NCI-H2081 (cell line): ENCODE data around the gene MRPS24.
A peak's percentile ranks its signal among the peaks of the same experiment; 100 is the strongest.
"Not testable (repeated sequence)": the region's sequence is repeated elsewhere in the genome, so short reads cannot be mapped to it uniquely, and the experiment has no call there.

Source experiments
- DNase-seq, 2 experiments: peaks; one replicate each; lab custom pipeline; 2025; lab: John Stamatoyannopoulos, UW

The MRPS24 gene

GRCh38 chr7:43869006-43869866 lies at the start of gene MRPS24:
Gene MRPS24 (minus strand): TSS chr7:43869517. CDS start chr7:43869495, 22 bp downstream.
- peak; percentile 95 for DNase-seq

DNA sequence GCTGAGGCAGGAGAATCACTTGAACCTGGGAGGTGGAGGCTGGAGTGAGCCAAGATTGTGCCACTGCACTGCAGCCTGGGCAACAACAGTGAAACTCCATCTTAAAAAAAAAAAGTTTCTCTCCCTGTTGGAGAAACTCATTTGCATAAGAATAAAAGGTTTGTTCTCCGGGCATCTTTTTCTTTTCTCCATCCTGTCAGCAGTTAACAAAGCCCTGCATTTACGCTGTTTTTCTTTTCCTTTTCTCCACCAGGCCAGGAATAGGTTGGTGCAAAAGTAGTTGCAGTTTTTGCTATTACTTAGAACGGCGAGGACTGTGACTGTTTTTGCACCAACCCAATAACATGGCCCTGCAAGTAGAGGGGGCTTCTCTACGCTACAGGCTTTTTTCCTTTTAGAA lies 46.6 kb upstream of the MRPS24 start:
- no peak for DNase-seq

GRCh38 chr7:43914795-43915194 lies 45.5 kb upstream of the MRPS24 start:
- no peak for DNase-seq

DNA sequence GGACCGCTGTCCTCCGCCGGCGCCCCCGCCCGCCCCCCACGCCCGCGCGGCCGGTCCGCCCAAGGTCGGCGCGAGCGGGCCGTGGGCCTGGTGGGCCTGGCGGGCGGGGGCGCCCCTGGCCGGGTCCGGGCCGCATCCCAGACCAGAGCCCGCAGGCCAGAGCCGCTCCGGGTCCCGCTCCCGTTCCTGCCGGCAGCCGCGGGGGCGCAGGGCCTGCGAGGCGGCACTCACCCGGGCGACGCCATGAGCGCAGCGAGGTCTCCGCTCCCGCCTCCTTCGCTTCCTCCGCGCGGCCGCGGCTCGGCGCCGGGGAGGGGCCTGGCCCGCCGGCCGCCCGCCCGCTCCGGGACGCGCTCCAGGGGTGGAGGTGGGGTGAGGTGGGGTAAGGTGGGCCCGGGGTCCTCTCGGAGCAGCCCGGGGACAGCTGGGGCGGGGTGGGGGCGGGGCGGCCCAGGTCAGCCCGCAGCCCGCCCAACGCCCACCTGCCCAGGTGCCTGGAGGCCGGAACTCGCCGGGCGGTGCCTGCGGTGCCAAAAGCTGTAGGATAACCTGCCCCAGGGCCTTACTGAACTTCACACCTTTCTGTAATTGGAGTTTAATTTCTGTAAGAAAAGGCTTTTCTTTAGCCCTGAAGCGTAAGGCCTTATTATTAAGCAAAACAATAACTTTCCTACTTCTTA lies 37.2 kb upstream of the MRPS24 start, which contains the start of gene URGCP:
URGCP (minus strand) TSS at position 266 of the 680 bp plus-strand sequence; CDS start at position 245, 21 bp downstream.
- DNase-seq, result peak; percentile 31 to 64

GRCh38 chr7:43905956-43906330 lies 36.6 kb upstream of the MRPS24 start:
- DNase-seq, result peak in 1 of 2 experiments; percentile 21

- peak in 1 of 2 experiments; percentile 38 for DNase-seq
These were observed 36.1 kb upstream of the MRPS24 start for GRCh38 chr7:43905209-43905946.

GRCh38 chr7:43904533-43905208 lies 35.4 kb upstream of the MRPS24 start:
- no peak for DNase-seq

DNA sequence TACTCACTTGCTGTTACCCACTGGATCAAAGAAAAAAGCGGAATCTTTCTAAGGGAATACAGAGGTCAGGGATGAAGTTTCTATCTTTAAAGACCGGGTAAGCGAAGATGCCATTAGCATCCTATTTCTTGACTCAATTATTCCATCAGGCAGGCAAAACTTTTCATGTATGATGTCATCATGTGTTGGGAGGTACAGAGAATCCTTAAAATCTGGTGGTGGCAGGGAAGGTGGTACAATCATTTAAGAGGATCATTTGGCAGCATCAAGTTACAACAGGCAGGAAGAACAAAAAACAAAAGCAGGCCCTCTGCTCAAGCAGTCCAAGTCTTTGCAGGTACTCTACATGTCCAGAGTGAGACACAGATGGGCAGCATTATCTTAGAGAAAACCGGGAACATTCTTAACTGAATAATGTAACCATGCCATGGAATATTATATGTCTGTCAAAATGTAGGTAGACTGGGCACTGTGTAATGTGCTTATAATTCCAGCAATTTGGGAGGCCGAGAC lies 33.3 kb upstream of the MRPS24 start:
- DNase-seq, result no peak

- DNase-seq, result not testable (repeated sequence)
These were observed 29.3 kb upstream of the MRPS24 start for GRCh38 chr7:43898571-43898970.

- DNase-seq, result no peak
These were observed 26.6 kb upstream of the MRPS24 start for GRCh38 chr7:43895847-43896415.

DNA sequence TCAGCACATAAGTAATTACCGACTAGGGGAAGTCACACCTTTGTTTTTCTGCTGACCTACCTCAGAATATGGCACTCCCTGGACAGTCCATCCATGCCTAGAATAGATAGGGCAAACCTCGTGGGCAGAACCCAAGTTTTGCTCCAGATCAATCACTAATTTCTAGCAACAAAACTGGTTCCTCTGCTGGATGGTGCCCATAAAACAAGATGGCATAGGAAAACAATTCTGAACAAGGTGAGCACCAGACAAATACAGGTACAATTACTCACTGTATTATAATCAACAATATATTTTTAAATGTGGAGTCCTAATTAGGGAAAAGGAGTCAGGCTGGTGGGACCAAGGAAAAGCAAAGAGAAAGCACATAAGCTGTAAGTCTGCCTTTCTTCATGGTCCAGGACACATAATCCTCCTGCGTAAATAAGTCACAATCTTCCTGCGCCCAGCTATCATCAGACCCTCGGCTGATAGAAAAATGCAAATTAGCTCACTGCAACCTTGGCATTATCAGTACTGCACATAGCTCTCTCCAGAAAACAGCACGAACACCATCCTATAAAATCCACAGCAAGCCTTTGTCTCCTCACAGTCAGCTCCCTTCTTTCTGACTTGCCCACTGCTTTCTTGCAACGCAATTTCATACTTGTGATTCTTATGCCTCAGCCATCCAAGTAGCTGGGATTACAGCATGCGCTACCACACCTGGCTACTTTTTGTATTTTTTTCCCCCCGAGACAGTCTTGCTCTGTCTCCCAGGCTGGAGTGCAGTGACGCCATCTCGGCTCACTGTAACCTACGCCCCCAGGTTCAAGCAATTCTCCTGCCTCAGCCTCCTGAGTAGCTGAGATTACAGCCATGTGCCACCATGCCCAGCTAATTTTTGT lies 22.0 kb upstream of the MRPS24 start:
- no peak for DNase-seq

- peak in 1 of 2 experiments; percentile 13 for DNase-seq
These were observed 21.2 kb upstream of the MRPS24 start for GRCh38 chr7:43890468-43890867.

- no peak for DNase-seq
These were observed 20.0 kb upstream of the MRPS24 start for GRCh38 chr7:43888993-43889945.

- no peak for DNase-seq
These were observed 15.3 kb upstream of the MRPS24 start for GRCh38 chr7:43884617-43885016.

DNA sequence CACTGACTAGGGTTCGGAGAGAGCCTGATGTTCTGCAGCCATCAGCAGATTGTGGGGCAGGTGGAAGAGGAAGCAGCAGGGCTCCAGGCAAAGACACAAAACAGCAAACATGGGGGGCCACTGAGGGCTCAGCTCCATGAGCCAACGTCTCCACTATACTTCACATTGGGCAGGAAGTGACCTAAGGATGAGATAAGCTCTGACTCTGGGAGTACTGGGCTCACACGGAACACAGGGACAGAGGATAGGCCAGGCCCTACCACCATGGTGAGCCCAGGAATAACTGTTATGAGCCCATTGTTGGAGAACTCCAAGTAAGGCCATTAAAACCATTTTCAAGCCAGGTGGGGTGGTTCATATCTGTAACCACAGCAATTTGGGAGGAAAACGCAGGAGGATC lies 14.9 kb upstream of the MRPS24 start:
- no peak for DNase-seq

DNA sequence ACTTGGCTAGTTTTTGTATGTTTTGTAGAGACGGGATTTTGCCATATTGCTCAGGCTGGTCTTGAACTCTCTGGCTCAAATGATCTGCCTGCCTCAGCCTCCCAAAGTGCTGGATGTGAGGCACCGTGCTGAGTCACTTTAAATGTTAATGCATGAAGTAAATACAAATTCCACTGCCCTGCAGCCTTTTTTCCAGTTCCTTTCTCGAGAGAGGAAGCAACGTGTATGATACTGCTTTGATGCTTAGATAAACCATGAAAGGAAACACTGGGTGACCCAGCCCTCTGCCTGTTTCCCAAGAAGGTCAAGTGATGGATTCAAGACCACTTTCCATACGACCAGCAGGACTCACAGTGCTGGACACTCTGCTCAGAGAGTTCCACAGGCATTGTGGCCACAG lies 11.3 kb upstream of the MRPS24 start:
- no peak for DNase-seq

GRCh38 chr7:43879477-43879876 lies 10.2 kb upstream of the MRPS24 start:
- DNase-seq, result no peak

DNA sequence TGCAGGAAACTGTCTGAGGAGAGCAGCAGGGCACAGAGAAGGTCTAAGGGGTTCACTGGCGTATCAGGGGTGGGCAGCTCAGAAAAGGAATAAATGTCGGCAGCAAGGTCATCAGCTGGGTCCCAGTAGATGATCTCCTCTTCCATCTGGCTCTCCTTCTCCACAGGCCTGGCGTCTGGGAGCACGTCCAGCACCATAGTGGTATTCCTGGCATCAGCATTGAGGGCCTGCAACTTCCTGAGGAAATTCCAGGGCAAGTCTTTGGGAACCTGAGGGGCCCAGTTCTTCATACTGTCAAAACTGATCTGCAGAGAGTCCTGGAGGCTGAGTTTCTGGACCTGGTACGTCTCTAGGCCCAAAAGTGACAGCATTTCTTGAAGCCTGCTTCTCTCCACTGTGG lies 9.6 kb upstream of the MRPS24 start:
- DNase-seq, result no peak
